GM12878 (cell line): ENCODE results near the gene CADPS.

Experiments used
- ATF7 ChIP-seq: fragments of 450-650 bp; IDR thresholded peaks from 2 replicates; pipeline ENCODE4 v1.6.1; 2016; ENCODE audit warnings: low read depth, mild to moderate bottlenecking
- NFXL1 ChIP-seq: fragments of 450-650 bp; IDR thresholded peaks from 2 replicates; pipeline ENCODE4 v1.6.1; 2017; ENCODE audit warnings: antibody characterized with exemption, mild to moderate bottlenecking, borderline replicate concordance

DNA sequence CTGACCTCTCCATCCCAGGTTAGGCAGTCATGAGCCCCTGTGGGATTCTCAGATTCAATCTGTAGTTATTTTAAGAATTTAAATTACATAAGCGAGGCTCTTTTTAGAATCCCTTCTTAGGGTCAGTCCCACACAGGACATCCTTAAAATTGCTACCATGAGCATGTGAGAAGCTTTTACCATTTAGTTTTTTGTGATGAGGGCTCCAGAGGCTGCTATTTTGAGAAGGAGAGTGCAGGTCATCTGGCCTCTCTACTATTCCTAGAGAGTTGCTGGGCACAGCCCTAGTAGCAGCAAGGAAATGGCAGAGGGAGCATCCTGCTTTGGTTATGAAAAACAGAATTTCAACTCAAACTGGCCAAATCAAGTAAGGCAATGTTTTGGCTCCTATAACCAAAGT is 13.6 kb upstream of the CADPS start:
- TF ChIP-seq ATF7 = no peak
- TF ChIP-seq NFXL1 = no peak
